ENCODE data around the gene WDR45B. TPM values are rescaled to one million over a fixed set of nuclear protein-coding genes. Genes with fewer than 3 reads are reported as not detected.

The WDR45B gene
- total RNA-seq, 2 experiments from 2014 or later: 49.8 to 54.3 TPM

GRCh38 chr17:82623707-82624106, 24.5 kb downstream of the WDR45B start:
- no peak for TF ChIP-seq CTCF (IDR thresholded peaks at IDR 0.05)
- intact Hi-C loops (cut with DNase I, micrococcal nuclease): no loop called here
- Histone ChIP-seq H3K27me3 (ENCODE audit: control insufficient read depth in 1 of 2, insufficient read depth in 2 of 2, low read length in 2 of 2) (no peaks in the 10 kb centered on the region), H3K9me3 (ENCODE audit: control insufficient read depth in 1 of 2, insufficient read depth in 1 of 2, low read length in 2 of 2) (no peaks in the 10 kb centered on the region), H3K4me3 (ENCODE audit: low read length) (no peak overlapping the region), H3K4me1 (ENCODE audit: insufficient read depth, low read length) (no peaks in the 10 kb centered on the region), H3K27ac (ENCODE audit: low read depth in 1 of 2, low read length in 2 of 2) (no peak overlapping the region), H3K36me3 (ENCODE audit: insufficient read depth, low read length) (peaks cover 71% of the 10 kb centered on the region)
- DNase-seq: no peak
- no peak for ATAC-seq (ENCODE audit: poor library complexity)
- no peak overlapping the region for H3K27ac Mint-ChIP-seq
- no peaks in the 10 kb centered on the region for H3K4me1 Mint-ChIP-seq (ENCODE audit: low read depth)
- H3K9me3 Mint-ChIP-seq: no peaks in the 10 kb centered on the region
- H3K36me3 Mint-ChIP-seq (ENCODE audit: low read depth): peaks cover 86% of the 10 kb centered on the region
- CTCF ChIA-PET: no interaction called here
- no peaks in the 10 kb centered on the region for H3K27me3 Mint-ChIP-seq
- POLR2A ChIA-PET: no interaction called here
- no peak overlapping the region for H3K4me3 Mint-ChIP-seq

GRCh38 chr17:82619641-82620040, 28.6 kb downstream of the WDR45B start:
- CTCF ChIA-PET: no interaction called here
- Mint-ChIP-seq H3K27ac (no peak overlapping the region), H3K9me3 (no peaks in the 10 kb centered on the region), H3K36me3 (ENCODE audit: low read depth) (peaks cover 91% of the 10 kb centered on the region), H3K4me3 (no peak overlapping the region), H3K27me3 (no peaks in the 10 kb centered on the region), H3K4me1 (ENCODE audit: low read depth) (no peaks in the 10 kb centered on the region)
- POLR2A ChIA-PET: no interaction called here
- H3K27ac ChIP-seq (ENCODE audit: low read depth in 1 of 2, low read length in 2 of 2): no peak overlapping the region
- intact Hi-C loops (cut with DNase I, micrococcal nuclease): no loop called here
- H3K4me3 ChIP-seq (ENCODE audit: low read length): no peak overlapping the region
- no peak for ATAC-seq (ENCODE audit: poor library complexity)
- peaks cover 81% of the 10 kb centered on the region for H3K36me3 ChIP-seq (ENCODE audit: insufficient read depth, low read length)
- DNase-seq: no peak
- no peak for TF ChIP-seq CTCF (IDR thresholded peaks at IDR 0.05)
- no peaks in the 10 kb centered on the region for H3K4me1 ChIP-seq (ENCODE audit: insufficient read depth, low read length)
- no peaks in the 10 kb centered on the region for H3K27me3 ChIP-seq (ENCODE audit: control insufficient read depth in 1 of 2, insufficient read depth in 2 of 2, low read length in 2 of 2)
- no peaks in the 10 kb centered on the region for H3K9me3 ChIP-seq (ENCODE audit: control insufficient read depth in 1 of 2, insufficient read depth in 1 of 2, low read length in 2 of 2)

GRCh38 chr17:82619211-82619610, 29.0 kb downstream of the WDR45B start:
- TF ChIP-seq CTCF (IDR thresholded peaks at IDR 0.05): no peak
- H3K36me3 Mint-ChIP-seq (ENCODE audit: low read depth): peaks cover 91% of the 10 kb centered on the region
- H3K27me3 Mint-ChIP-seq: no peaks in the 10 kb centered on the region
- CTCF ChIA-PET: no interaction called here
- Histone ChIP-seq H3K4me3 (ENCODE audit: low read length) (no peak overlapping the region), H3K27me3 (ENCODE audit: control insufficient read depth in 1 of 2, insufficient read depth in 2 of 2, low read length in 2 of 2) (no peaks in the 10 kb centered on the region), H3K27ac (ENCODE audit: low read depth in 1 of 2, low read length in 2 of 2) (no peak overlapping the region), H3K36me3 (ENCODE audit: insufficient read depth, low read length) (peaks cover 82% of the 10 kb centered on the region), H3K9me3 (ENCODE audit: control insufficient read depth in 1 of 2, insufficient read depth in 1 of 2, low read length in 2 of 2) (no peaks in the 10 kb centered on the region), H3K4me1 (ENCODE audit: insufficient read depth, low read length) (no peaks in the 10 kb centered on the region)
- H3K4me1 Mint-ChIP-seq (ENCODE audit: low read depth): no peaks in the 10 kb centered on the region
- H3K9me3 Mint-ChIP-seq: no peaks in the 10 kb centered on the region
- ATAC-seq (ENCODE audit: poor library complexity) (no peak), DNase-seq (no peak)
- POLR2A ChIA-PET: interaction anchor here (0.7 kb wide), 1 partner anchor 435 kb away, joined by 3 read pairs; no protein-coding TSS in a partner anchor
- no peak overlapping the region for H3K4me3 Mint-ChIP-seq
- intact Hi-C loops (cut with DNase I, micrococcal nuclease): no loop called here
- H3K27ac Mint-ChIP-seq: no peak overlapping the region

Data from CD4-positive, alpha-beta T cell (primary cell).